Activated CD8-positive, alpha-beta T cell treated with anti-CD3 and anti-CD28 coated beads for 36 hours (primary cell): ENCODE data around the gene ARFGEF2. TPM values are rescaled to one million over a fixed set of nuclear protein-coding genes. Genes with fewer than 3 reads are reported as not detected.
A peak's percentile ranks its signal among the peaks of the same experiment; 100 is the strongest.

Source experiments
- ATAC-seq: fragments of 200-7000 bp; cut with Tn5 transposase; one replicate; pipeline ENCODE4 v1.10.0; 2021; ENCODE audit warnings: mild to moderate bottlenecking, moderate library complexity
- CTCF ChIA-PET: fragments of 350-600 bp; sonication (Branson Sonifier 250); formaldehyde crosslinking; loops from one replicate; lab custom pipeline; 2021; ENCODE audit warnings: antibody characterized with exemption; lab: Charles Lee
- POLR2A ChIA-PET: fragments of 350-600 bp; sonication (Branson Sonifier 250); formaldehyde crosslinking; loops from one replicate; lab custom pipeline; 2021; ENCODE audit warnings: antibody characterized with exemption; lab: Charles Lee
- DNase-seq: peaks from one replicate; pipeline ENCODE4 v3.0.0-alpha.2; 2020
- H3K27ac Mint-ChIP-seq: one replicate; pipeline ENCODE4 v1.8.0; 2021; ENCODE audit warnings: mild to moderate bottlenecking, mixed read lengths
- H3K27me3 Mint-ChIP-seq: one replicate; pipeline ENCODE4 v1.8.0; 2021; ENCODE audit warnings: mixed read lengths
- H3K36me3 Mint-ChIP-seq: one replicate; pipeline ENCODE4 v1.8.0; 2021; ENCODE audit warnings: low read depth, mixed read lengths
- H3K4me1 Mint-ChIP-seq: one replicate; pipeline ENCODE4 v1.8.0; 2021; ENCODE audit warnings: low read depth, mixed read lengths
- H3K4me3 Mint-ChIP-seq: one replicate; pipeline ENCODE4 v1.8.0; 2021; ENCODE audit warnings: mild to moderate bottlenecking, moderate library complexity, mixed read lengths
- H3K9me3 Mint-ChIP-seq: one replicate; pipeline ENCODE4 v1.8.0; 2021; ENCODE audit warnings: mixed read lengths
- CTCF ChIP-seq: fragments of 200-600 bp; IDR thresholded peaks from one replicate; pipeline ENCODE4 v1.8.0; 2022; ENCODE audit warnings: antibody characterized with exemption, mild to moderate bottlenecking
- intact Hi-C: fragments of 100-400 bp; cut with micrococcal nuclease; formaldehyde crosslinking; loops from one replicate; pipeline ENCODE4 v1.10.0; 2022
- total RNA-seq, 2 experiments: library from RNA; stranded (reverse); gene quantifications; one replicate each; pipeline ENCODE4 v1.2.3, GENCODE V29; 2021

Gene ARFGEF2
- total RNA-seq, 2 experiments from 2014 or later: 20.5 to 22.7 TPM

DNA sequence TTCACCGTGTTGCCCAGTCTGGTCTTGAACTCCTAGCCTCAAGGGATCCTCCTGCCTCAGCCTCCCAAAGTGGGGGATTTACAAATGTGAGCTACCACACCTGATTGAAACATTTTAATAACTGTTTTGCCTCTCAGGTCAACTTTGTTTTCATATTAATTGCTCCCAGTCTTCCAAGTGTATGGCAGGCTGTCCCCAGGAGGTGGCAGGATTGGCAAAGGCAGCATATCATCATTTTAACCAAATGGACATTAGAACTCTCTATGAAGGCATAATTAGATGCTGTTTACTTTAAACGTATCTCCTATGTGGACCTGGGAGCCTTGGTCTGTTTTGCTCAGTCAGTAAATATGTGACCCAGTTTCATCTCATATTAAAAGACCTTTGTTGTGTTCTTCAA, 65.4 kb downstream of the ARFGEF2 start:
- Mint-ChIP-seq H3K36me3 (peaks cover 45% of the 10 kb centered on the region), H3K27ac (no peak overlapping the region), H3K9me3 (no peaks in the 10 kb centered on the region), H3K27me3 (no peaks in the 10 kb centered on the region), H3K4me1 (no peaks in the 10 kb centered on the region), H3K4me3 (no peak overlapping the region)
- peak; percentile 12 for DNase-seq
- CTCF ChIA-PET: interaction anchor here (0.6 to 2.5 kb wide), 2 partner anchors 44 to 329 kb away, joined by 5 to 6 read pairs; no protein-coding TSS in a partner anchor
- intact Hi-C loops: no loop called here
- POLR2A ChIA-PET: no interaction called here
- TF ChIP-seq CTCF: no peak
- ATAC-seq: no peak

DNA sequence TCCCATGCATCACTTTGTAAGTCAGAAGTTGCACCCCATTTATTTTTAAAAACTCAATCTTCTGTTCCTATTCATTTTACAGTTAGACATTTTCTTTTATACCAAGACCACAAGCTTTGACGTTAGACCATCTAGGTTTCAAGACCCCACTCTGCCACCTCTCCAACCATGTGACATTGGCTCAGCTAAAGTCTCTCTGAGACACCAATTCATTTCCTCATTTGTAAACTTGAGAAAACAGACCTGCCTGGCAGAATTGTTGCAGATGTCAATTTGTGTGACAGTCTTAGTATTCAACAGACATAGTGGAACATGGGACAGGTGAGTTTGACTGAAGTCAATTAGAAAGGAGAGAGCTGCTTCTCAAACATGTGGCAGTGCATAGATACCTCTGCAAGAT, 69.0 kb downstream of the ARFGEF2 start:
- no peak overlapping the region for H3K27ac Mint-ChIP-seq
- POLR2A ChIA-PET: no interaction called here
- no peak for DNase-seq
- CTCF ChIA-PET: interaction anchor here (0.8 to 1.2 kb wide), 2 partner anchors 11 to 227 kb away, joined by 4 read pairs; no protein-coding TSS in a partner anchor
- peaks cover 21% of the 10 kb centered on the region for H3K36me3 Mint-ChIP-seq
- intact Hi-C loops: no loop called here
- no peaks in the 10 kb centered on the region for H3K27me3 Mint-ChIP-seq
- H3K4me1 Mint-ChIP-seq: no peaks in the 10 kb centered on the region
- no peak for TF ChIP-seq CTCF
- no peaks in the 10 kb centered on the region for H3K9me3 Mint-ChIP-seq
- no peak for ATAC-seq
- H3K4me3 Mint-ChIP-seq: no peak overlapping the region

DNA sequence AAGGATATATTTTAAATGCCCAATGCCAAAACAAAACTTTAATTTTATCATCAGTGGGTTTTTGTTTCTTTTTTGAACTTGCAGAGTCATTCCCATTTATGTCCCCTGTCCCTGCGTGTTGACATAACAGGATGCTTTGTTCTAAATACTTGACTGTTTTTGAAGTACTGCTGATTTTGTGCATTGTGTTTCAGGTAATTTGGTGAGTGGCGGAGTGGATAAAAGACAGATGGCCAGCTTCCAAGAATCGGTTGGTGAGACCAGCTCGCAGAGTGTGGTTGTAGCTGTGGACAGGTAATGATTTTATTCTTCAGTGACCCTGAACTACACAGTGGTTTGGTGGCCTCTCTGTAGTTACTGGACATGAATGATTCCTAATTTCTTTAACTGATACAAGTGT, 74.1 kb downstream of the ARFGEF2 start:
- no peak for ATAC-seq
- Mint-ChIP-seq H3K27ac (no peak overlapping the region), H3K36me3 (peaks cover 28% of the 10 kb centered on the region), H3K4me1 (no peaks in the 10 kb centered on the region), H3K4me3 (no peak overlapping the region), H3K27me3 (no peaks in the 10 kb centered on the region), H3K9me3 (no peaks in the 10 kb centered on the region)
- TF ChIP-seq CTCF: no peak
- CTCF ChIA-PET: interaction anchor here (0.6 kb wide), 1 partner anchor 82 kb away, joined by 4 read pairs; no protein-coding TSS in a partner anchor
- DNase-seq: no peak
- POLR2A ChIA-PET: no interaction called here
- intact Hi-C loops: no loop called here

- Mint-ChIP-seq H3K4me3 (no peak overlapping the region), H3K4me1 (no peaks in the 10 kb centered on the region), H3K27me3 (no peaks in the 10 kb centered on the region), H3K27ac (no peak overlapping the region), H3K9me3 (no peaks in the 10 kb centered on the region), H3K36me3 (peaks cover 26% of the 10 kb centered on the region)
- ChIA-PET POLR2A (interaction anchor here (0.6 to 0.8 kb wide), 2 partner anchors 35 to 46 kb away, joined by 3 read pairs; partner anchors contain the start of gene CSE1L), CTCF (interaction anchor here (1.2 kb wide), 1 partner anchor 9 kb away, joined by 4 read pairs; no protein-coding TSS in a partner anchor)
- DNase-seq (no peak), ATAC-seq (no peak)
- TF ChIP-seq CTCF: no peak
- intact Hi-C loops: no loop called here
These were observed 78.7 kb downstream of the ARFGEF2 start for GRCh38 chr20:48999890-49000870.

DNA sequence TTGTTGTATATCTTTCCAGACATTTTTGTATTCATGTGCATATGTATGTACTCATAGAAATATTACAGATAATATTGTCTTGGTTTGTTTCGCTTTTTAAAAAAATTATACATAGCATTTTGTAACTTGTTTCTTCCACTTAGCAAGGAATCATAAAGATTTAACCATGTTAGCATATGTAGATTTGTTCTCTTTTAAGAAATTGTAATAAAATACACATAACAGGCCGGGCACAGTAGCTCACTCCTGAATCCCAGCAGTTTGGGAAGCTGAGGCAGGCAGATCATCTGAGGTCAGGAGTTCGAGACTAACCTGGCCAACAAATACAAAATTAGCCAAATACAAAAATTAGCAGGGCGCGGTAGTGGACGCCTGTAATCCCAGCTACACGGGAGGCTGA, 80.2 kb downstream of the ARFGEF2 start:
- TF ChIP-seq CTCF: no peak
- intact Hi-C loops: no loop called here
- no peak overlapping the region for H3K4me3 Mint-ChIP-seq
- no peaks in the 10 kb centered on the region for H3K27me3 Mint-ChIP-seq
- no peaks in the 10 kb centered on the region for H3K9me3 Mint-ChIP-seq
- H3K4me1 Mint-ChIP-seq: no peaks in the 10 kb centered on the region
- peaks cover 27% of the 10 kb centered on the region for H3K36me3 Mint-ChIP-seq
- ChIA-PET POLR2A (no interaction called here), CTCF (interaction anchor here (1.2 kb wide), 1 partner anchor 11 kb away, joined by 4 read pairs; no protein-coding TSS in a partner anchor)
- no peak for DNase-seq
- ATAC-seq: no peak
- H3K27ac Mint-ChIP-seq: no peak overlapping the region
